Measurements from ENCODE around the gene CX3CR1.

DNA sequence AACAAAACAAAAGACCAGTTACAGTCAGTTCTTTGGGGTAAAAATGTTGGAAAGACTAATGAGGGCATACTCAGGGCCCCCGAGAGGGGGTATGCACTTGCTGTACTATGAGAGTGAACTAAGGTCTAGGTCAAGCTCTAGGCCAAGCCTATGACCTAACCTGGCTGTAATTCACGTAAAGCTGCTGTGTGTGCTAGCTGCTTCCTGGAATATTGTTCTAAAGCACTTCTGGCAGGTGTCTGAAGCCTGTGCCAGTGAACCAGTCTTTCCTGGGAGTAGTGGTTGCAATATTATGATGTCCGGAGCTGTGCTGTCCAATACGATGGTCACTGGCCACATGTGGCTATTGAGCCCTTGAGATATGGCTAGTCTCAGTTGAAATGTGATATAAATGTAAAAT, 13.1 kb upstream of the CX3CR1 start:
- no peak for TF ChIP-seq ZNF207 (IDR thresholded peaks at IDR 0.05; ENCODE audit: borderline replicate concordance)
- no peak for TF ChIP-seq REST (IDR thresholded peaks at IDR 0.05; ENCODE audit: low read depth, low read length)
- TF ChIP-seq, protein P1, sequence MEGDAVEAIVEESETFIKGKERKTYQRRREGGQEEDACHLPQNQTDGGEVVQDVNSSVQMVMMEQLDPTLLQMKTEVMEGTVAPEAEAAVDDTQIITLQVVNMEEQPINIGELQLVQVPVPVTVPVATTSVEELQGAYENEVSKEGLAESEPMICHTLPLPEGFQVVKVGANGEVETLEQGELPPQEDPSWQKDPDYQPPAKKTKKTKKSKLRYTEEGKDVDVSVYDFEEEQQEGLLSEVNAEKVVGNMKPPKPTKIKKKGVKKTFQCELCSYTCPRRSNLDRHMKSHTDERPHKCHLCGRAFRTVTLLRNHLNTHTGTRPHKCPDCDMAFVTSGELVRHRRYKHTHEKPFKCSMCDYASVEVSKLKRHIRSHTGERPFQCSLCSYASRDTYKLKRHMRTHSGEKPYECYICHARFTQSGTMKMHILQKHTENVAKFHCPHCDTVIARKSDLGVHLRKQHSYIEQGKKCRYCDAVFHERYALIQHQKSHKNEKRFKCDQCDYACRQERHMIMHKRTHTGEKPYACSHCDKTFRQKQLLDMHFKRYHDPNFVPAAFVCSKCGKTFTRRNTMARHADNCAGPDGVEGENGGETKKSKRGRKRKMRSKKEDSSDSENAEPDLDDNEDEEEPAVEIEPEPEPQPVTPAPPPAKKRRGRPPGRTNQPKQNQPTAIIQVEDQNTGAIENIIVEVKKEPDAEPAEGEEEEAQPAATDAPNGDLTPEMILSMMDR (IDR thresholded peaks at IDR 0.05 in 2 of 3, conservative IDR thresholded peaks at IDR 0.05 in 1 of 3; ENCODE audit: control insufficient read depth in 2 of 3, extremely low read depth in 1 of 3, insufficient read depth in 1 of 3, low read depth in 3 of 3, low read length in 3 of 3), result no peak
- TF ChIP-seq, protein P2, sequence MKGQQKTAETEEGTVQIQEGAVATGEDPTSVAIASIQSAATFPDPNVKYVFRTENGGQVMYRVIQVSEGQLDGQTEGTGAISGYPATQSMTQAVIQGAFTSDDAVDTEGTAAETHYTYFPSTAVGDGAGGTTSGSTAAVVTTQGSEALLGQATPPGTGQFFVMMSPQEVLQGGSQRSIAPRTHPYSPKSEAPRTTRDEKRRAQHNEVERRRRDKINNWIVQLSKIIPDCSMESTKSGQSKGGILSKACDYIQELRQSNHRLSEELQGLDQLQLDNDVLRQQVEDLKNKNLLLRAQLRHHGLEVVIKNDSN (IDR thresholded peaks at IDR 0.05; ENCODE audit: borderline replicate concordance, extremely low read length, insufficient read depth, low read depth, low read length), result no peak
- TF ChIP-seq POLR2A (IDR thresholded peaks at IDR 0.05; ENCODE audit: low read depth, low read length), result no peak
- TF ChIP-seq, protein P3, sequence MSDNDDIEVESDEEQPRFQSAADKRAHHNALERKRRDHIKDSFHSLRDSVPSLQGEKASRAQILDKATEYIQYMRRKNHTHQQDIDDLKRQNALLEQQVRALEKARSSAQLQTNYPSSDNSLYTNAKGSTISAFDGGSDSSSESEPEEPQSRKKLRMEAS (IDR thresholded peaks at IDR 0.05; ENCODE audit: low read depth, low read length), result no peak
- TF ChIP-seq RFX5 (IDR thresholded peaks at IDR 0.05; ENCODE audit: low read depth, low read length), result no peak
- TF ChIP-seq MXI1 (IDR thresholded peaks at IDR 0.05; ENCODE audit: low read depth, low read length), result no peak
